Caco-2 (cell line): ENCODE measurements around the gene FBXW8. TPM values are rescaled to one million over a fixed set of nuclear protein-coding genes. Genes with fewer than 3 reads are reported as not detected.

Source experiments
- BruUV-seq: library from RNA; stranded (reverse); fragments of 400-500 nt; replicated peaks from 2 replicates; lab custom pipeline; 2021; lab: Mats Ljungman, UMichigan
- CTCF ChIA-PET: fragments of 300-600 bp; sonication (Branson Sonifier 250); formaldehyde crosslinking; loops from one replicate; lab custom pipeline; 2022; ENCODE audit warnings: antibody characterized with exemption; lab: Charles Lee
- POLR2A ChIA-PET: fragments of 300-600 bp; sonication (Branson Sonifier 250); formaldehyde crosslinking; loops from one replicate; lab custom pipeline; 2022; ENCODE audit warnings: antibody characterized with exemption; lab: Charles Lee
- DNase-seq, 2 experiments: peaks; one replicate each; pipeline versions ENCODE4 v3.0.0 to v3.0.0-alpha.2; 2020 to 2022
- H3K27me3 ChIP-seq: replicated peaks from 2 replicates; pipeline ENCODE4 v1.6.0; 2011; ENCODE audit warnings: low read length; ENCODE audit not compliant: control insufficient read depth, insufficient read depth
- H3K36me3 ChIP-seq: 2 replicates; pipeline ENCODE4 v1.5.1; 2011; ENCODE audit warnings: low read length; ENCODE audit not compliant: control insufficient read depth, insufficient read depth
- H3K4me1 ChIP-seq: fragments of 250-450 bp; sonication (Bioruptor Pico); 2 replicates; pipeline ENCODE4 v1.5.1; 2020; ENCODE audit warnings: mild to moderate bottlenecking
- H3K4me3 ChIP-seq: 2 replicates; pipeline ENCODE4 v1.5.1; 2011; ENCODE audit warnings: low read depth, mild to moderate bottlenecking, control low read depth, low read length
- H3K9me3 ChIP-seq: fragments of 250-450 bp; sonication (Bioruptor Pico); 2 replicates; pipeline ENCODE4 v1.5.1; 2020; ENCODE audit warnings: mild to moderate bottlenecking, moderate library complexity
- H3K27ac Mint-ChIP-seq: one replicate; pipeline ENCODE4 v1.8.0; 2022; ENCODE audit warnings: mixed read lengths; ENCODE audit not compliant: unreplicated experiment
- H3K27me3 Mint-ChIP-seq: one replicate; pipeline ENCODE4 v1.8.0; 2022; ENCODE audit warnings: mixed read lengths; ENCODE audit not compliant: insufficient read depth, unreplicated experiment
- H3K36me3 Mint-ChIP-seq: one replicate; pipeline ENCODE4 v1.8.0; 2022; ENCODE audit warnings: mild to moderate bottlenecking, mixed read lengths; ENCODE audit not compliant: insufficient read depth, unreplicated experiment
- H3K4me1 Mint-ChIP-seq: one replicate; pipeline ENCODE4 v1.8.0; 2022; ENCODE audit warnings: low read depth, mixed read lengths; ENCODE audit not compliant: unreplicated experiment
- H3K4me3 Mint-ChIP-seq: one replicate; pipeline ENCODE4 v1.8.0; 2022; ENCODE audit warnings: mild to moderate bottlenecking, moderate library complexity, mixed read lengths; ENCODE audit not compliant: unreplicated experiment
- H3K9me3 Mint-ChIP-seq: one replicate; pipeline ENCODE4 v1.8.0; 2022; ENCODE audit warnings: mixed read lengths; ENCODE audit not compliant: unreplicated experiment
- CTCF ChIP-seq, 2 experiments: fragments of 200-600 bp in 1 of 2; IDR thresholded peaks; 1 replicate in 1 of 2; 2 replicates in 1 of 2; pipeline versions ENCODE4 v1.5.1 to v1.8.0; 2011 to 2022; ENCODE audit warnings: antibody characterized with exemption in 1 of 2, control low read depth in 1 of 2, inconsistent platforms in 1 of 2, low read depth in 1 of 2, low read length in 1 of 2, mild to moderate bottlenecking in 1 of 2, moderate library complexity in 1 of 2; ENCODE audit not compliant: insufficient read depth in 1 of 2, severe bottlenecking in 1 of 2, unreplicated experiment in 1 of 2
- intact Hi-C: fragments of 100-400 bp; cut with micrococcal nuclease; formaldehyde crosslinking; loops from one replicate; pipeline ENCODE4 v1.10.0; 2022; ENCODE audit not compliant: unreplicated experiment
- total RNA-seq: library from RNA; stranded (reverse); gene quantifications from 2 replicates; pipeline ENCODE4 v1.2.3, GENCODE V29; 2022

FBXW8 gene
- total RNA-seq, 1 experiment from 2014 or later = 12.2 TPM

GRCh38 chr12:116990329-116990728 is 79.6 kb downstream of the FBXW8 start:
- Mint-ChIP-seq H3K4me1 (no peaks in the 10 kb centered on the region), H3K27me3 (no peaks in the 10 kb centered on the region), H3K36me3 (peaks cover 9% of the 10 kb centered on the region), H3K9me3 (no peaks in the 10 kb centered on the region), H3K27ac (no peak overlapping the region), H3K4me3 (no peak overlapping the region)
- no TSS peak for BruUV-seq
- H3K36me3 ChIP-seq = no peaks in the 10 kb centered on the region
- POLR2A ChIA-PET = no interaction called here
- no peak for DNase-seq
- no peak overlapping the region for H3K4me3 ChIP-seq
- no peaks in the 10 kb centered on the region for H3K9me3 ChIP-seq
- no peak for TF ChIP-seq CTCF (IDR thresholded peaks at IDR 0.05; ENCODE audit: insufficient read depth in 1 of 2, low read depth in 1 of 2, low read length in 1 of 2, severe bottlenecking in 1 of 2, unreplicated experiment in 1 of 2)
- CTCF ChIA-PET = no interaction called here
- no peaks in the 10 kb centered on the region for H3K27me3 ChIP-seq
- no peaks in the 10 kb centered on the region for H3K4me1 ChIP-seq
- intact Hi-C loops = no loop called here

- no peaks in the 10 kb centered on the region for H3K4me1 Mint-ChIP-seq
- BruUV-seq = no TSS peak
- H3K9me3 ChIP-seq = no peaks in the 10 kb centered on the region
- H3K27me3 ChIP-seq = no peaks in the 10 kb centered on the region
- H3K4me1 ChIP-seq = no peaks in the 10 kb centered on the region
- peaks cover 9% of the 10 kb centered on the region for H3K36me3 Mint-ChIP-seq
- no peaks in the 10 kb centered on the region for H3K9me3 Mint-ChIP-seq
- H3K4me3 Mint-ChIP-seq = no peak overlapping the region
- no peak for TF ChIP-seq CTCF (IDR thresholded peaks at IDR 0.05; ENCODE audit: insufficient read depth in 1 of 2, low read depth in 1 of 2, low read length in 1 of 2, severe bottlenecking in 1 of 2, unreplicated experiment in 1 of 2)
- ChIA-PET POLR2A (no interaction called here), CTCF (no interaction called here)
- H3K27me3 Mint-ChIP-seq = no peaks in the 10 kb centered on the region
- no peaks in the 10 kb centered on the region for H3K36me3 ChIP-seq
- DNase-seq = no peak
- intact Hi-C loops = no loop called here
- H3K4me3 ChIP-seq = no peak overlapping the region
- no peak overlapping the region for H3K27ac Mint-ChIP-seq
Observed at GRCh38 chr12:116990971-116991966, 80.5 kb downstream of the FBXW8 start.

GRCh38 chr12:116996093-116996492 is 85.3 kb downstream of the FBXW8 start:
- intact Hi-C loops = no loop called here
- H3K4me3 Mint-ChIP-seq = no peak overlapping the region
- CTCF ChIA-PET = no interaction called here
- no peak for DNase-seq
- POLR2A ChIA-PET = no interaction called here
- H3K36me3 Mint-ChIP-seq = peaks cover 7% of the 10 kb centered on the region
- Histone ChIP-seq H3K4me3 (no peak overlapping the region), H3K9me3 (no peaks in the 10 kb centered on the region), H3K4me1 (no peaks in the 10 kb centered on the region), H3K27me3 (no peaks in the 10 kb centered on the region), H3K36me3 (no peaks in the 10 kb centered on the region)
- H3K27me3 Mint-ChIP-seq = no peaks in the 10 kb centered on the region
- no peak for TF ChIP-seq CTCF (IDR thresholded peaks at IDR 0.05; ENCODE audit: insufficient read depth in 1 of 2, low read depth in 1 of 2, low read length in 1 of 2, severe bottlenecking in 1 of 2, unreplicated experiment in 1 of 2)
- H3K27ac Mint-ChIP-seq = no peak overlapping the region
- no peaks in the 10 kb centered on the region for H3K4me1 Mint-ChIP-seq
- no peaks in the 10 kb centered on the region for H3K9me3 Mint-ChIP-seq
- no TSS peak for BruUV-seq
